ENCODE data around the gene INSM2. TPM values are rescaled to one million over a fixed set of nuclear protein-coding genes. Genes with fewer than 3 reads are reported as not detected.

The INSM2 gene
- total RNA-seq, 2 experiments from 2014 or later, result not detected

GRCh38 chr14:35532783-35533356 lies 1.1 kb upstream of the INSM2 start:
- Mint-ChIP-seq H3K36me3 (no peaks in the 10 kb centered on the region), H3K4me3 (peak overlapping the region; percentile 73), H3K4me1 (peaks cover 9% of the 10 kb centered on the region), H3K27ac (no peak overlapping the region), H3K27me3 (peaks cover 74% of the 10 kb centered on the region), H3K9me3 (no peaks in the 10 kb centered on the region)
- no peak for DNase-seq

- H3K4me3 Mint-ChIP-seq, result peak overlapping the region; percentile 73
- H3K27ac Mint-ChIP-seq, result no peak overlapping the region
Observed at GRCh38 chr14:35534208-35534872, 376 bp downstream of the INSM2 start.

GRCh38 chr14:35534873-35535482 lies 1.0 kb downstream of the INSM2 start:
- Mint-ChIP-seq H3K9me3 (no peaks in the 10 kb centered on the region), H3K4me1 (peaks cover 9% of the 10 kb centered on the region), H3K27ac (no peak overlapping the region), H3K36me3 (peaks cover under 1% of the 10 kb centered on the region), H3K27me3 (peaks cover 59% of the 10 kb centered on the region), H3K4me3 (peak overlapping the region; percentile 57)
- DNase-seq, result peak; percentile 79

More at GRCh38 chr14:35534208-35534872, 376 bp downstream of the INSM2 start:
- Mint-ChIP-seq H3K27me3 (peaks cover 64% of the 10 kb centered on the region), H3K4me1 (peaks cover 9% of the 10 kb centered on the region), H3K9me3 (no peaks in the 10 kb centered on the region), H3K36me3 (no peaks in the 10 kb centered on the region)
- peak; percentile 29 for DNase-seq

- no peak overlapping the region for H3K27ac Mint-ChIP-seq
- H3K4me3 Mint-ChIP-seq, result no peak overlapping the region
- peaks cover 2% of the 10 kb centered on the region for H3K36me3 Mint-ChIP-seq
- DNase-seq, result no peak
- H3K4me1 Mint-ChIP-seq, result peaks cover 9% of the 10 kb centered on the region
- peaks cover 53% of the 10 kb centered on the region for H3K27me3 Mint-ChIP-seq
- H3K9me3 Mint-ChIP-seq, result no peaks in the 10 kb centered on the region
Observed at GRCh38 chr14:35535483-35536112, 1.6 kb downstream of the INSM2 start.

GRCh38 chr14:35539969-35540368 lies 6.0 kb downstream of the INSM2 start:
- H3K9me3 Mint-ChIP-seq, result no peaks in the 10 kb centered on the region

GRCh38 chr14:35543006-35543405 lies 9.0 kb downstream of the INSM2 start:
- peaks cover 4% of the 10 kb centered on the region for H3K36me3 Mint-ChIP-seq
- DNase-seq, result no peak
- no peak overlapping the region for H3K27ac Mint-ChIP-seq
- no peaks in the 10 kb centered on the region for H3K4me1 Mint-ChIP-seq
- no peak overlapping the region for H3K4me3 Mint-ChIP-seq
- H3K27me3 Mint-ChIP-seq, result no peaks in the 10 kb centered on the region
- H3K9me3 Mint-ChIP-seq, result no peaks in the 10 kb centered on the region

More at GRCh38 chr14:35539969-35540368, 6.0 kb downstream of the INSM2 start:
- Mint-ChIP-seq H3K27me3 (peaks cover 22% of the 10 kb centered on the region), H3K36me3 (peaks cover 4% of the 10 kb centered on the region), H3K4me3 (no peak overlapping the region), H3K27ac (no peak overlapping the region), H3K4me1 (peaks cover 2% of the 10 kb centered on the region)
- DNase-seq, result no peak

GRCh38 chr14:35549551-35549950 lies 15.6 kb downstream of the INSM2 start:
- Mint-ChIP-seq H3K9me3 (no peaks in the 10 kb centered on the region), H3K4me3 (no peak overlapping the region), H3K36me3 (peaks cover 3% of the 10 kb centered on the region), H3K27me3 (no peaks in the 10 kb centered on the region), H3K27ac (no peak overlapping the region), H3K4me1 (no peaks in the 10 kb centered on the region)
- DNase-seq, result no peak

- Mint-ChIP-seq H3K27me3 (no peaks in the 10 kb centered on the region), H3K4me1 (no peaks in the 10 kb centered on the region), H3K9me3 (no peaks in the 10 kb centered on the region), H3K27ac (no peak overlapping the region), H3K4me3 (no peak overlapping the region), H3K36me3 (peaks cover 3% of the 10 kb centered on the region)
- no peak for DNase-seq
Observed at GRCh38 chr14:35551081-35551480, 17.1 kb downstream of the INSM2 start.

- no peaks in the 10 kb centered on the region for H3K36me3 Mint-ChIP-seq
- no peak for DNase-seq
- H3K4me3 Mint-ChIP-seq, result no peak overlapping the region
- H3K27me3 Mint-ChIP-seq, result no peaks in the 10 kb centered on the region
- no peaks in the 10 kb centered on the region for H3K4me1 Mint-ChIP-seq
- H3K9me3 Mint-ChIP-seq, result no peaks in the 10 kb centered on the region
- H3K27ac Mint-ChIP-seq, result no peak overlapping the region
Observed at GRCh38 chr14:35553808-35554207, 19.8 kb downstream of the INSM2 start.

- Mint-ChIP-seq H3K36me3 (no peaks in the 10 kb centered on the region), H3K27me3 (no peaks in the 10 kb centered on the region), H3K27ac (no peak overlapping the region), H3K4me3 (no peak overlapping the region), H3K9me3 (no peaks in the 10 kb centered on the region), H3K4me1 (no peaks in the 10 kb centered on the region)
- DNase-seq, result no peak
Observed at GRCh38 chr14:35556548-35556947, 22.6 kb downstream of the INSM2 start.

- Mint-ChIP-seq H3K27me3 (no peaks in the 10 kb centered on the region), H3K4me1 (no peaks in the 10 kb centered on the region), H3K27ac (no peak overlapping the region), H3K4me3 (no peak overlapping the region), H3K36me3 (no peaks in the 10 kb centered on the region), H3K9me3 (no peaks in the 10 kb centered on the region)
- no peak for DNase-seq
Observed at GRCh38 chr14:35557221-35557747, 23.3 kb downstream of the INSM2 start.

- no peaks in the 10 kb centered on the region for H3K9me3 Mint-ChIP-seq
- no peaks in the 10 kb centered on the region for H3K4me1 Mint-ChIP-seq
- H3K27me3 Mint-ChIP-seq, result no peaks in the 10 kb centered on the region
- H3K4me3 Mint-ChIP-seq, result no peak overlapping the region
- peaks cover 2% of the 10 kb centered on the region for H3K36me3 Mint-ChIP-seq
- DNase-seq, result no peak
- no peak overlapping the region for H3K27ac Mint-ChIP-seq
Observed at GRCh38 chr14:35558680-35559079, 24.7 kb downstream of the INSM2 start.

GRCh38 chr14:35565871-35566464 lies 32.0 kb downstream of the INSM2 start:
- Mint-ChIP-seq H3K4me1 (no peaks in the 10 kb centered on the region), H3K9me3 (no peaks in the 10 kb centered on the region), H3K27ac (no peak overlapping the region), H3K27me3 (no peaks in the 10 kb centered on the region), H3K4me3 (no peak overlapping the region), H3K36me3 (peaks cover 3% of the 10 kb centered on the region)
- no peak for DNase-seq

- Mint-ChIP-seq H3K4me1 (no peaks in the 10 kb centered on the region), H3K36me3 (peaks cover 2% of the 10 kb centered on the region)
- no peak for DNase-seq
Observed at GRCh38 chr14:35571598-35571997, 37.6 kb downstream of the INSM2 start.

GRCh38 chr14:35573911-35574310 lies 39.9 kb downstream of the INSM2 start:
- H3K4me3 Mint-ChIP-seq, result no peak overlapping the region

More at GRCh38 chr14:35571598-35571997, 37.6 kb downstream of the INSM2 start:
- Mint-ChIP-seq H3K27me3 (no peaks in the 10 kb centered on the region), H3K27ac (no peak overlapping the region), H3K9me3 (no peaks in the 10 kb centered on the region), H3K4me3 (no peak overlapping the region)

More at GRCh38 chr14:35573911-35574310, 39.9 kb downstream of the INSM2 start:
- DNase-seq, result no peak
- Mint-ChIP-seq H3K4me1 (no peaks in the 10 kb centered on the region), H3K36me3 (peaks cover under 1% of the 10 kb centered on the region), H3K9me3 (no peaks in the 10 kb centered on the region), H3K27me3 (no peaks in the 10 kb centered on the region), H3K27ac (no peak overlapping the region)
